ENCODE measurements around the gene DNAH9.

DNA sequence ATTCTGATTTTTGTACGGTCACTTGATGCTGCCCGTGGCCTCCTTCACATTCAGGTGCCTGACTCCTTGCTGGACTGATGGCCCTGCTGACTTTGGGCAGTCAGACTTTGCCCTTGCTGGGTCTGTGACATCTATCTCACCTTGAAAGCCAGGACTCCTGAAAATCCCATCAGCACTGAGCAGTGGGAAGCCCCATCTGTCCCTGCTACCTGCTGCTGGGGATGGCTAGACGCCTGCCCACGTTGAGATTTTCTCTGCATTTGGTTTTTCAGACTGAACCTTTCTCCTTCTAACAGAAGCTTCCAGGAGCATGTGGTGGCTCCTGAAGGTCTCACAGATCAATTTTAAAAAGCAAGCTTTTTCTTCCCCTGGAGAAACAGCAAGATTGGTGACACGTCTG is 409.2 kb downstream of the DNAH9 start:
- TF ChIP-seq, protein P1, sequence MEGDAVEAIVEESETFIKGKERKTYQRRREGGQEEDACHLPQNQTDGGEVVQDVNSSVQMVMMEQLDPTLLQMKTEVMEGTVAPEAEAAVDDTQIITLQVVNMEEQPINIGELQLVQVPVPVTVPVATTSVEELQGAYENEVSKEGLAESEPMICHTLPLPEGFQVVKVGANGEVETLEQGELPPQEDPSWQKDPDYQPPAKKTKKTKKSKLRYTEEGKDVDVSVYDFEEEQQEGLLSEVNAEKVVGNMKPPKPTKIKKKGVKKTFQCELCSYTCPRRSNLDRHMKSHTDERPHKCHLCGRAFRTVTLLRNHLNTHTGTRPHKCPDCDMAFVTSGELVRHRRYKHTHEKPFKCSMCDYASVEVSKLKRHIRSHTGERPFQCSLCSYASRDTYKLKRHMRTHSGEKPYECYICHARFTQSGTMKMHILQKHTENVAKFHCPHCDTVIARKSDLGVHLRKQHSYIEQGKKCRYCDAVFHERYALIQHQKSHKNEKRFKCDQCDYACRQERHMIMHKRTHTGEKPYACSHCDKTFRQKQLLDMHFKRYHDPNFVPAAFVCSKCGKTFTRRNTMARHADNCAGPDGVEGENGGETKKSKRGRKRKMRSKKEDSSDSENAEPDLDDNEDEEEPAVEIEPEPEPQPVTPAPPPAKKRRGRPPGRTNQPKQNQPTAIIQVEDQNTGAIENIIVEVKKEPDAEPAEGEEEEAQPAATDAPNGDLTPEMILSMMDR (IDR thresholded peaks at IDR 0.05; ENCODE audit: low read depth, low read length): no peak
- no peak for TF ChIP-seq EZH2phosphoT487 (IDR thresholded peaks at IDR 0.05; ENCODE audit: low read depth)

Measured in OCI-LY3 (cell line).